ENCODE results near the gene CMYA5. TPM values are rescaled to one million over a fixed set of nuclear protein-coding genes. Genes with fewer than 3 reads are reported as not detected.

The CMYA5 gene
- total RNA-seq, 1 donor from 2014 or later: 2.7 TPM

GRCh38 chr5:79811081-79811480 lies 121.4 kb downstream of the CMYA5 start:
- DNase-seq (no peak), ATAC-seq (no peak)
- Histone ChIP-seq H3K4me3 (no peak overlapping the region), H3K27ac (no peak overlapping the region), H3K9me3 (no peaks in the 10 kb centered on the region), H3K27me3 (no peaks in the 10 kb centered on the region), H3K4me1 (no peaks in the 10 kb centered on the region), H3K36me3 (no peaks in the 10 kb centered on the region)
- intact Hi-C loops (cut with DNase I): no loop called here
- no peak for TF ChIP-seq CTCF (IDR thresholded peaks at IDR 0.05)

GRCh38 chr5:79811904-79812303 lies 122.3 kb downstream of the CMYA5 start:
- DNase-seq (no peak), ATAC-seq (no peak)
- no peaks in the 10 kb centered on the region for H3K4me1 ChIP-seq
- H3K4me3 ChIP-seq: no peak overlapping the region
- intact Hi-C loops (cut with DNase I): no loop called here
- no peak overlapping the region for H3K27ac ChIP-seq
- no peak for TF ChIP-seq CTCF (IDR thresholded peaks at IDR 0.05)
- H3K36me3 ChIP-seq: no peaks in the 10 kb centered on the region
- no peaks in the 10 kb centered on the region for H3K27me3 ChIP-seq
- H3K9me3 ChIP-seq: no peaks in the 10 kb centered on the region

- H3K9me3 ChIP-seq: no peaks in the 10 kb centered on the region
- no peak overlapping the region for H3K4me3 ChIP-seq
- no peaks in the 10 kb centered on the region for H3K36me3 ChIP-seq
- intact Hi-C loops (cut with DNase I): no loop called here
- no peak for TF ChIP-seq CTCF (IDR thresholded peaks at IDR 0.05)
- H3K27me3 ChIP-seq: no peaks in the 10 kb centered on the region
- H3K4me1 ChIP-seq: no peaks in the 10 kb centered on the region
- ATAC-seq (no peak), DNase-seq (no peak)
- no peak overlapping the region for H3K27ac ChIP-seq
These were observed 125.1 kb downstream of the CMYA5 start for GRCh38 chr5:79814699-79815098.

GRCh38 chr5:79816014-79816413 lies 126.4 kb downstream of the CMYA5 start:
- no peak for DNase-seq
- Histone ChIP-seq H3K4me1 (no peaks in the 10 kb centered on the region), H3K4me3 (no peak overlapping the region), H3K27ac (no peak overlapping the region), H3K27me3 (no peaks in the 10 kb centered on the region), H3K9me3 (no peaks in the 10 kb centered on the region), H3K36me3 (no peaks in the 10 kb centered on the region)
- intact Hi-C loops (cut with DNase I): no loop called here
- ATAC-seq: no peak
- TF ChIP-seq CTCF (IDR thresholded peaks at IDR 0.05): no peak

- H3K4me1 ChIP-seq: no peaks in the 10 kb centered on the region
- no peaks in the 10 kb centered on the region for H3K9me3 ChIP-seq
- intact Hi-C loops (cut with DNase I): no loop called here
- ATAC-seq (no peak), DNase-seq (no peak)
- H3K36me3 ChIP-seq: no peaks in the 10 kb centered on the region
- H3K27ac ChIP-seq: no peak overlapping the region
- TF ChIP-seq CTCF (IDR thresholded peaks at IDR 0.05): no peak
- H3K4me3 ChIP-seq: no peak overlapping the region
- no peaks in the 10 kb centered on the region for H3K27me3 ChIP-seq
These were observed 131.0 kb downstream of the CMYA5 start for GRCh38 chr5:79820648-79821047.

GRCh38 chr5:79824444-79824843 lies 134.8 kb downstream of the CMYA5 start:
- intact Hi-C loops (cut with DNase I): no loop called here
- ATAC-seq: no peak

More at GRCh38 chr5:79824444-79824843, 134.8 kb downstream of the CMYA5 start:
- no peak for DNase-seq
- TF ChIP-seq CTCF (IDR thresholded peaks at IDR 0.05): no peak
- no peaks in the 10 kb centered on the region for H3K36me3 ChIP-seq
- H3K4me3 ChIP-seq: no peak overlapping the region
- no peaks in the 10 kb centered on the region for H3K4me1 ChIP-seq
- H3K27ac ChIP-seq: no peak overlapping the region
- H3K9me3 ChIP-seq: no peaks in the 10 kb centered on the region
- H3K27me3 ChIP-seq: no peaks in the 10 kb centered on the region

Data from upper lobe of right lung (tissue), 1 donor.